Hepatocyte (in vitro differentiated cells): ENCODE results near the gene SLC2A11. TPM values are rescaled to one million over a fixed set of nuclear protein-coding genes. Genes with fewer than 3 reads are reported as not detected.

Source experiments
- DNase-seq: peaks from one replicate; pipeline ENCODE4 v3.0.0-alpha.2; 2016; ENCODE audit warnings: low spot score
- H2AFZ ChIP-seq: fragments of 200-600 bp; sonication (generic); 2 replicates; pipeline ENCODE4 v1.6.0; 2016; ENCODE audit warnings: antibody characterized with exemption, mild to moderate bottlenecking
- H3K27ac ChIP-seq: fragments of 200-600 bp; sonication (generic); 2 replicates; pipeline ENCODE4 v1.5.1; 2016; ENCODE audit warnings: mild to moderate bottlenecking
- H3K27me3 ChIP-seq: fragments of 200-600 bp; sonication (generic); 2 replicates; pipeline ENCODE4 v1.6.1; 2016
- H3K36me3 ChIP-seq: fragments of 200-600 bp; sonication (generic); replicated peaks from 2 replicates; pipeline ENCODE4 v1.5.1; 2016; ENCODE audit warnings: low read depth; ENCODE audit not compliant: insufficient read depth
- H3K4me1 ChIP-seq: fragments of 200-600 bp; sonication (generic); 2 replicates; pipeline ENCODE4 v1.5.1; 2016; ENCODE audit warnings: mild to moderate bottlenecking, moderate library complexity; ENCODE audit not compliant: insufficient read depth
- H3K4me2 ChIP-seq: fragments of 200-600 bp; sonication (generic); 2 replicates; pipeline ENCODE4 v1.6.0; 2016
- H3K4me3 ChIP-seq: fragments of 200-600 bp; sonication (generic); 2 replicates; pipeline ENCODE4 v1.5.1; 2016; ENCODE audit warnings: mild to moderate bottlenecking
- H3K79me2 ChIP-seq: fragments of 200-600 bp; sonication (generic); 2 replicates; pipeline ENCODE4 v1.6.0; 2017; ENCODE audit warnings: mild to moderate bottlenecking
- H3K9me2 ChIP-seq: fragments of 200-600 bp; sonication (generic); replicated peaks from 2 replicates; pipeline ENCODE4 v1.6.0; 2017; ENCODE audit warnings: mild to moderate bottlenecking; ENCODE audit not compliant: insufficient read depth
- H3K9me3 ChIP-seq: fragments of 200-600 bp; sonication (generic); 2 replicates; pipeline ENCODE4 v1.5.1; 2016; ENCODE audit warnings: low read depth, mild to moderate bottlenecking
- H4K20me1 ChIP-seq: fragments of 200-600 bp; sonication (generic); 2 replicates; pipeline ENCODE4 v1.6.0; 2016; ENCODE audit warnings: mild to moderate bottlenecking; ENCODE audit not compliant: insufficient read depth, poor library complexity, severe bottlenecking
- EZH2 ChIP-seq: fragments of 200-600 bp; sonication (generic); IDR thresholded peaks from 2 replicates; pipeline ENCODE4 v1.6.1; 2016; ENCODE audit warnings: antibody characterized with exemption, mild to moderate bottlenecking, borderline replicate concordance
- EZH2phosphoT487 ChIP-seq: fragments of 200-600 bp; sonication (generic); IDR thresholded peaks from one replicate; pipeline ENCODE4 v1.6.1; 2018; ENCODE audit warnings: antibody characterized with exemption, mild to moderate bottlenecking, low read depth, moderate library complexity; ENCODE audit not compliant: unreplicated experiment, severe bottlenecking
- WGBS: methylation state at CpG from one replicate; pipeline ENCODE4 v1.1.6; 2016; ENCODE audit warnings: low lambda C conversion rate; ENCODE audit errors: missing lambda C conversion rate; 5-methylcytosine and 5-hydroxymethylcytosine counted together
- polyA plus RNA-seq: library from polyadenylated mRNA; unstranded; fragments of >200 nt; fragmentation: Nextera tagmentation; extraction: Ambion mirVana; gene quantifications from 2 replicates; pipeline ENCODE4 v1.2.1, GENCODE V29; 2016
- total RNA-seq: library from RNA; depleted of rRNA; stranded (reverse); fragments of >200 nt; gene quantifications from 2 replicates; pipeline ENCODE4 v1.2.3, GENCODE V29; 2014
- TF ChIP-seq, protein P1 (sequence below): fragments of 200-600 bp; sonication (generic); IDR thresholded peaks from 2 replicates; pipeline ENCODE4 v1.5.1; 2016; ENCODE audit warnings: antibody characterized with exemption, mild to moderate bottlenecking; ENCODE audit not compliant: poor library complexity

Gene SLC2A11
- total and polyA plus RNA-seq, 2 experiments from 2014 or later: 15.0 TPM

DNA sequence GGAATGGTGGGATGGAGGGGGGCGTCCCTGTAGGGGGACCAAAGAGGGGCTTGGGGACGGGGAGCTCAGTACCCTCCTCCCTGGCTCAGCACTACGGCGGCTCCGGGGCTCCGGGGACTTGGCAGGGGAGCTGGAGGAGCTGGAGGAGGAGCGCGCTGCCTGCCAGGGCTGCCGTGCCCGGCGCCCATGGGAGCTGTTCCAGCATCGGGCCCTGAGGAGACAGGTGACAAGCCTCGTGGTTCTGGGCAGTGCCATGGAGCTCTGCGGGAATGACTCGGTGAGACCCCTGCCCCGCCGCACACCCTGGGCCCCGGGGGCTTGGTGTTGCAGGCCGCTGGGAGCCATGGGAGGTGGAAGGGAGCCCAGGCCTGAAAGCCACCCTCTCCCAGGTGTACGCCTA is 24.7 kb downstream of the SLC2A11 start:
- Histone ChIP-seq H3K9me3 (no peaks in the 10 kb centered on the region), H3K9me2 (no peaks in the 10 kb centered on the region), H3K4me2 (no peak overlapping the region), H3K27ac (no peak overlapping the region), H3K36me3 (no peaks in the 10 kb centered on the region), H3K4me1 (no peaks in the 10 kb centered on the region), H3K79me2 (no peaks in the 10 kb centered on the region), H4K20me1 (no peaks in the 10 kb centered on the region), H3K4me3 (no peak overlapping the region), H3K27me3 (no peaks in the 10 kb centered on the region), H2AFZ (no peak overlapping the region)
- no peak for DNase-seq
- WGBS: 98% methylated on average over 7 of the region's 20 CpGs
- TF ChIP-seq, protein P1, sequence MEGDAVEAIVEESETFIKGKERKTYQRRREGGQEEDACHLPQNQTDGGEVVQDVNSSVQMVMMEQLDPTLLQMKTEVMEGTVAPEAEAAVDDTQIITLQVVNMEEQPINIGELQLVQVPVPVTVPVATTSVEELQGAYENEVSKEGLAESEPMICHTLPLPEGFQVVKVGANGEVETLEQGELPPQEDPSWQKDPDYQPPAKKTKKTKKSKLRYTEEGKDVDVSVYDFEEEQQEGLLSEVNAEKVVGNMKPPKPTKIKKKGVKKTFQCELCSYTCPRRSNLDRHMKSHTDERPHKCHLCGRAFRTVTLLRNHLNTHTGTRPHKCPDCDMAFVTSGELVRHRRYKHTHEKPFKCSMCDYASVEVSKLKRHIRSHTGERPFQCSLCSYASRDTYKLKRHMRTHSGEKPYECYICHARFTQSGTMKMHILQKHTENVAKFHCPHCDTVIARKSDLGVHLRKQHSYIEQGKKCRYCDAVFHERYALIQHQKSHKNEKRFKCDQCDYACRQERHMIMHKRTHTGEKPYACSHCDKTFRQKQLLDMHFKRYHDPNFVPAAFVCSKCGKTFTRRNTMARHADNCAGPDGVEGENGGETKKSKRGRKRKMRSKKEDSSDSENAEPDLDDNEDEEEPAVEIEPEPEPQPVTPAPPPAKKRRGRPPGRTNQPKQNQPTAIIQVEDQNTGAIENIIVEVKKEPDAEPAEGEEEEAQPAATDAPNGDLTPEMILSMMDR: no peak
- TF ChIP-seq EZH2phosphoT487: no peak
- TF ChIP-seq EZH2: no peak

DNA sequence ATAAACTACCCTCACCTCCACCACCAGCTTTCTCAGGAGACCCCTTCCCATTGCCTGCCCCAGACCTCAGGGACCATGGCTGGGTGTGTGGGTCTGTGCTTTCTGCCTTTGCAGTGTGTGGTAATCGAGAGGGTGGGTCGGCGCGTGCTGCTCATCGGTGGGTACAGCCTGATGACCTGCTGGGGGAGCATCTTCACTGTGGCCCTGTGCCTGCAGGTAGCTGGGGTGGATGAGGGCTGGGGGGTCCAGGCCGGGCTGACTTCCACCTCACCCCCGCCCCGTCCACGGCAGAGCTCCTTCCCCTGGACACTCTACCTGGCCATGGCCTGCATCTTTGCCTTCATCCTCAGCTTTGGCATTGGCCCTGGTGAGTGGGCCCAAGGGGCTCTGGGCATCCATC is 26.0 kb downstream of the SLC2A11 start:
- H3K27ac ChIP-seq: no peak overlapping the region
- no peak overlapping the region for H3K4me2 ChIP-seq
- no peaks in the 10 kb centered on the region for H3K36me3 ChIP-seq
- TF ChIP-seq EZH2: no peak
- no peak for TF ChIP-seq EZH2phosphoT487
- TF ChIP-seq, protein P1: no peak
- H3K9me3 ChIP-seq: no peaks in the 10 kb centered on the region
- H4K20me1 ChIP-seq: no peaks in the 10 kb centered on the region
- H3K27me3 ChIP-seq: no peaks in the 10 kb centered on the region
- no peaks in the 10 kb centered on the region for H3K9me2 ChIP-seq
- DNase-seq: no peak
- no peak overlapping the region for H3K4me3 ChIP-seq
- H3K79me2 ChIP-seq: no peaks in the 10 kb centered on the region
- H2AFZ ChIP-seq: no peak overlapping the region
- no peaks in the 10 kb centered on the region for H3K4me1 ChIP-seq
- 97% methylated on average over 9 of the region's 9 CpGs for WGBS

GRCh38 chr22:23884140-23884539 is 26.5 kb downstream of the SLC2A11 start:
- no peak overlapping the region for H2AFZ ChIP-seq
- no peaks in the 10 kb centered on the region for H3K4me1 ChIP-seq
- no peak for DNase-seq
- 96% methylated on average over 9 of the region's 9 CpGs for WGBS
- H3K4me3 ChIP-seq: no peak overlapping the region
- H3K79me2 ChIP-seq: no peaks in the 10 kb centered on the region
- H3K27ac ChIP-seq: no peak overlapping the region
- no peaks in the 10 kb centered on the region for H3K9me2 ChIP-seq
- no peaks in the 10 kb centered on the region for H3K9me3 ChIP-seq
- no peaks in the 10 kb centered on the region for H3K36me3 ChIP-seq
- no peaks in the 10 kb centered on the region for H3K27me3 ChIP-seq
- no peak for TF ChIP-seq EZH2phosphoT487
- no peak for TF ChIP-seq EZH2
- TF ChIP-seq, protein P1: no peak
- H3K4me2 ChIP-seq: no peak overlapping the region
- no peaks in the 10 kb centered on the region for H4K20me1 ChIP-seq
